ENCODE data around the gene SLC51A. TPM values are rescaled to one million over a fixed set of nuclear protein-coding genes. Genes with fewer than 3 reads are reported as not detected.

The SLC51A gene
- 1.9 TPM for total RNA-seq

GRCh38 chr3:196216089-196216564, at the start of gene SLC51A:
TSS of gene SLC51A (plus strand) at chr3:196216534. CDS start at chr3:196216713, 179 bp downstream.

GRCh38 chr3:196210673-196211556, 5.4 kb upstream of the SLC51A start, which contains the start of gene ZDHHC19:
TSS of gene ZDHHC19 (minus strand) at chr3:196211400. CDS start at chr3:196211315, 85 bp downstream.

Small RNA genes within 50 kb of the gene (small RNA-seq; reads per million reads assigned to genes)
- gene RF00019 (ENCODE audit: low replicate concordance): not detected

Other genes starting within 250 kb of the SLC51A start
- 71.6 TPM for gene TFRC, start 134.4 kb upstream of the SLC51A start, total RNA-seq
- gene ZDHHC19, start 5.1 kb upstream of the SLC51A start, total RNA-seq: 1.1 TPM
- 53.2 TPM for gene PCYT1A, start 71.2 kb downstream of the SLC51A start, total RNA-seq
- gene DYNLT2B, start 101.7 kb downstream of the SLC51A start, total RNA-seq: 5.8 TPM
- gene TM4SF19, start 121.9 kb downstream of the SLC51A start, total RNA-seq: not detected
- 35.0 TPM for gene UBXN7, start 215.9 kb downstream of the SLC51A start, total RNA-seq

All from metanephros (tissue), 2 donors.